Sigmoid colon (tissue), 7 donors: ENCODE measurements around the gene FHOD3. TPM values are rescaled to one million over a fixed set of nuclear protein-coding genes. Genes with fewer than 3 reads are reported as not detected.

ENCODE experiments used
- DNase-seq: peaks from one replicate; pipeline ENCODE4 v3.0.0-alpha.2; 2019
- H3K27ac ChIP-seq, 4 donors: fragments of 200-600 bp; sonication (generic); one replicate each; pipeline ENCODE4 v1.5.1; 2016 to 2019; ENCODE audit warnings: mild to moderate bottlenecking in 1 of 4
- H3K27me3 ChIP-seq, 3 donors: fragments of 200-600 bp; sonication (generic); one replicate each; pipeline ENCODE4 v1.5.1; 2019; ENCODE audit warnings: mild to moderate bottlenecking in 1 of 3
- H3K36me3 ChIP-seq, 4 donors: fragments of 200-600 bp; sonication (generic); one replicate each; pipeline ENCODE4 v1.5.1; 2016 to 2019
- H3K4me1 ChIP-seq, 4 donors: fragments of 200-600 bp; sonication (generic); one replicate each; pipeline ENCODE4 v1.5.1; 2017 to 2019
- H3K4me3 ChIP-seq, 4 donors: fragments of 200-600 bp; sonication (generic); one replicate each; pipeline ENCODE4 v1.5.1; 2017 to 2019; ENCODE audit warnings: mild to moderate bottlenecking in 2 of 4, moderate library complexity in 1 of 4
- H3K9me3 ChIP-seq, 4 donors: fragments of 200-600 bp in 3 of 4; sonication (generic) in 3 of 4; one replicate each; pipeline versions ENCODE4 v1.5.1 to v1.6.1; 2013 to 2019
- EP300 ChIP-seq, 4 donors: sonication (generic); formaldehyde crosslinking; IDR thresholded peaks; one replicate each; pipeline ENCODE4 v1.6.1; 2017; ENCODE audit warnings: antibody characterized with exemption in 4 of 4
- POLR2A ChIP-seq, 2 donors: fragments of 450-650 bp; IDR thresholded peaks; one replicate each; pipeline ENCODE4 v1.6.1; 2016; ENCODE audit warnings: antibody characterized with exemption in 2 of 2, mild to moderate bottlenecking in 2 of 2, moderate library complexity in 2 of 2
- POLR2AphosphoS5 ChIP-seq, 4 donors: sonication (generic); formaldehyde crosslinking; IDR thresholded peaks; one replicate each; pipeline ENCODE4 v1.6.1; 2017; ENCODE audit warnings: antibody characterized with exemption in 4 of 4
- WGBS, 2 donors: extraction: QIAGEN DNeasy Blood & Tissue Kit; methylation state at CpG; one replicate each; pipeline ENCODE4 v1.1.7; 2013; 5-methylcytosine and 5-hydroxymethylcytosine counted together
- intact Hi-C: fragments of 100-400 bp; cut with DNase I; formaldehyde crosslinking; loops from one replicate; pipeline ENCODE4 v1.15.1; 2023
- polyA plus RNA-seq, 3 donors: library from polyadenylated mRNA; stranded (reverse); fragments of 200-250 nt; gene quantifications; one replicate each; pipeline ENCODE4 v1.2.3, GENCODE V29; 2013
- total RNA-seq, 4 donors: library from RNA; depleted of rRNA; stranded (reverse); fragments of >200 nt; gene quantifications; one replicate each; pipeline ENCODE4 v1.1.0, GENCODE V29; 2016
- TF ChIP-seq, protein P1 (sequence below), 4 experiments: fragments of 450-650 bp in 3 of 4; fragments of 200-600 bp in 1 of 4; IDR thresholded peaks; one replicate each; pipeline ENCODE4 v1.5.1; 2016 to 2019; ENCODE audit warnings: antibody characterized with exemption in 4 of 4, mild to moderate bottlenecking in 3 of 4, moderate library complexity in 2 of 4
- donor health status: healthy with polysubstance abuse.
- donor health status: Bipolar disorder and iron deficiency.
- donor health status: healthy.

Gene FHOD3
- total and polyA plus RNA-seq, 7 donors: 1.2 to 24.9 (median 9.5) TPM

DNA sequence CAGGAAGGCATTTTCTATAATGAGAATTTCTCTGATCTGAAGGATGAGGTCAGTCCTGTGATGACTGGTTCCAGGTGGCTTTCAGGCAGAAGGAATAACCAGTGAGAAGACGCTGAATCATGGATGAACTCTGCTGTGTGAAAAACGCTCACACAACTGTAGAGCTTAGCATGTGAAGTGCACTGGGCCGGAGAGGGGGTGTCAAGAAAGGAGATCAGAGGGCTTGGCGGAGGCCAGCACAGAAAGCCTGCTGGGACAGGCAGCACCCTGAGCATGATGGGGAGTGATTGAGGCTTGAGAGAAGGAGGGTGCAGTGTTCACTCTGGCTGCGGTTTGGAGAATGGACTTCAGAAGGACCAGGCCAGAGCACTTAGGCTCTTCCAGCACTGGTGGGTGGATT lies 294.8 kb downstream of the FHOD3 start:
- Histone ChIP-seq H3K9me3 (no peaks in the 10 kb centered on the region), H3K36me3 (no peaks in the 10 kb centered on the region), H3K4me1 (no peaks in the 10 kb centered on the region), H3K27ac (no peak overlapping the region), H3K27me3 (no peaks in the 10 kb centered on the region), H3K4me3 (no peak overlapping the region)
- no peak for DNase-seq
- WGBS, 2 donors: 91 to 98% methylated on average over 5 of the region's 5 CpGs
- TF ChIP-seq, protein P1, sequence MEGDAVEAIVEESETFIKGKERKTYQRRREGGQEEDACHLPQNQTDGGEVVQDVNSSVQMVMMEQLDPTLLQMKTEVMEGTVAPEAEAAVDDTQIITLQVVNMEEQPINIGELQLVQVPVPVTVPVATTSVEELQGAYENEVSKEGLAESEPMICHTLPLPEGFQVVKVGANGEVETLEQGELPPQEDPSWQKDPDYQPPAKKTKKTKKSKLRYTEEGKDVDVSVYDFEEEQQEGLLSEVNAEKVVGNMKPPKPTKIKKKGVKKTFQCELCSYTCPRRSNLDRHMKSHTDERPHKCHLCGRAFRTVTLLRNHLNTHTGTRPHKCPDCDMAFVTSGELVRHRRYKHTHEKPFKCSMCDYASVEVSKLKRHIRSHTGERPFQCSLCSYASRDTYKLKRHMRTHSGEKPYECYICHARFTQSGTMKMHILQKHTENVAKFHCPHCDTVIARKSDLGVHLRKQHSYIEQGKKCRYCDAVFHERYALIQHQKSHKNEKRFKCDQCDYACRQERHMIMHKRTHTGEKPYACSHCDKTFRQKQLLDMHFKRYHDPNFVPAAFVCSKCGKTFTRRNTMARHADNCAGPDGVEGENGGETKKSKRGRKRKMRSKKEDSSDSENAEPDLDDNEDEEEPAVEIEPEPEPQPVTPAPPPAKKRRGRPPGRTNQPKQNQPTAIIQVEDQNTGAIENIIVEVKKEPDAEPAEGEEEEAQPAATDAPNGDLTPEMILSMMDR (IDR thresholded peaks at IDR 0.05): no peak
- no peak for TF ChIP-seq EP300 (IDR thresholded peaks at IDR 0.05)
- no peak for TF ChIP-seq POLR2A (IDR thresholded peaks at IDR 0.05)
- no peak for TF ChIP-seq POLR2AphosphoS5 (IDR thresholded peaks at IDR 0.05)
- intact Hi-C loops: no loop called here

DNA sequence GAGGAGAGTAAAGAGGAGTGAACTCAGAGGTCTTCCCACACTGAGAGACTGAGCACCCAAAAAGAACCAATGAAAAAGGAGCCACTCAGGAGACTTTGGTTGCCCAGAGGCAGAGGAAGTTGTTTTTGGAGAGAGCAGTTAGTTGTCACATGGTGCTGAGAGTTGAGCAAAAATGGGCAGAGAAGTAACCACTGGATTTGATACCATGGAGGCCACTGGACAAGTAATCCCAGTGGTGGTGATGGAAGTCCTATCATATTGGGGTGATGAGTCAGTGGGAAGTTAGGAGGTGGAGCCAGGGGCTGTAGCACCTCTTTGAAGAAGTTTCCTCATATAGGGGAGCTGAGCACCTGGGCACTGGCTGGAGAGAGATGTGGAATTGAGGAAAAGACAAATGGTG lies 295.5 kb downstream of the FHOD3 start:
- no peak for DNase-seq
- Histone ChIP-seq H3K36me3 (no peaks in the 10 kb centered on the region), H3K4me1 (no peaks in the 10 kb centered on the region), H3K27ac (no peak overlapping the region), H3K9me3 (no peaks in the 10 kb centered on the region), H3K27me3 (no peaks in the 10 kb centered on the region), H3K4me3 (no peak overlapping the region)
- TF ChIP-seq, protein P1 (IDR thresholded peaks at IDR 0.05): no peak
- TF ChIP-seq POLR2AphosphoS5 (IDR thresholded peaks at IDR 0.05): no peak
- TF ChIP-seq EP300 (IDR thresholded peaks at IDR 0.05): no peak
- TF ChIP-seq POLR2A (IDR thresholded peaks at IDR 0.05): no peak
- intact Hi-C loops: no loop called here

DNA sequence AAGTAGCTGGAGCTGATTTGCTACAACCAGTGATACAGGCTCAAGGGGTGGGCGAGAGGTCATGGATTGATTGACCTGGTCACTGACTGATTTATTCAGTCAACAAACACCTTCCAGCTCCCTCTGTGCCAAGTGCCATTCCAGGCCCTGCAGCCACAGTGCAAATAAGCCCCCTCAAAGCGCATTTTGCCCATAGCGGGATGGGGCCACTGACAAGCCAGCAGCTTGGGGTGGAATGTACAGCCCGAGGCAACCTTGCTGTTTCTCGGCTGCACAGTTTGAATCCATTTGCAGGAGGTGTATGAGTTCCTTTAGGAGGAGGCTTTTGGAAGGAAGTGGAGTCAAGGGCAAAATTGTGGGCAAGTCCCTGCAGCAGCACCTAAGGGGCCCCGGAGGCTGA lies 296.1 kb downstream of the FHOD3 start:
- TF ChIP-seq, protein P1 (IDR thresholded peaks at IDR 0.05): no peak
- TF ChIP-seq POLR2AphosphoS5 (IDR thresholded peaks at IDR 0.05) (no peak), EP300 (IDR thresholded peaks at IDR 0.05) (no peak), POLR2A (IDR thresholded peaks at IDR 0.05) (no peak)
- H3K4me1 ChIP-seq: no peaks in the 10 kb centered on the region
- no peaks in the 10 kb centered on the region for H3K9me3 ChIP-seq
- H3K27ac ChIP-seq: no peak overlapping the region
- intact Hi-C loops: no loop called here
- no peaks in the 10 kb centered on the region for H3K27me3 ChIP-seq
- no peak overlapping the region for H3K4me3 ChIP-seq
- no peak for DNase-seq
- H3K36me3 ChIP-seq: no peaks in the 10 kb centered on the region
- 95 to 96% methylated on average over 6 of the region's 6 CpGs for WGBS, 2 donors

DNA sequence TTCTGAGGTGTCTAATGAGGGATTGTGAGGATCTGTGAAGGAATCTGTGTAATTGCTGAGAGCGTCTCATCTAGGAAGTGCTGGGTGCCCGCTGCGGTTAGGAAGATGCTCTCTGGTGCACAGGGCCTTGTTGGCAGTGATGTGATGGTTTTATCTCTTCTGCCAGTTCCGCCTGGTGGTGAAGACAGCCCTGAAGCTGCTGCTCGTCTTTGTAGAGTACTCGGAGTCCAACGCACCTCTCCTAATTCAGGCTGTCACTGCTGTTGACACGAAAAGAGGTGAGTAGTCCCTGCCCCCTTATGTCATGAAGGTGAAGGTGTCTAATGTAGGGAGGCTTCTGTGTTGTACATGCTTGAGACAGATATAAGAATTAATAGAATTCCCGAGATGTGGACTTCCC lies 297.1 kb downstream of the FHOD3 start:
- intact Hi-C loops: no loop called here
- Histone ChIP-seq H3K9me3 (no peaks in the 10 kb centered on the region), H3K27ac (no peak overlapping the region), H3K27me3 (no peaks in the 10 kb centered on the region), H3K36me3 (no peaks in the 10 kb centered on the region), H3K4me3 (no peak overlapping the region), H3K4me1 (no peaks in the 10 kb centered on the region)
- no peak for DNase-seq
- WGBS, 2 donors: 93% methylated on average over 9 of the region's 9 CpGs
- TF ChIP-seq EP300 (IDR thresholded peaks at IDR 0.05) (no peak), POLR2A (IDR thresholded peaks at IDR 0.05) (no peak), POLR2AphosphoS5 (IDR thresholded peaks at IDR 0.05) (no peak)
- TF ChIP-seq, protein P1 (IDR thresholded peaks at IDR 0.05): no peak

DNA sequence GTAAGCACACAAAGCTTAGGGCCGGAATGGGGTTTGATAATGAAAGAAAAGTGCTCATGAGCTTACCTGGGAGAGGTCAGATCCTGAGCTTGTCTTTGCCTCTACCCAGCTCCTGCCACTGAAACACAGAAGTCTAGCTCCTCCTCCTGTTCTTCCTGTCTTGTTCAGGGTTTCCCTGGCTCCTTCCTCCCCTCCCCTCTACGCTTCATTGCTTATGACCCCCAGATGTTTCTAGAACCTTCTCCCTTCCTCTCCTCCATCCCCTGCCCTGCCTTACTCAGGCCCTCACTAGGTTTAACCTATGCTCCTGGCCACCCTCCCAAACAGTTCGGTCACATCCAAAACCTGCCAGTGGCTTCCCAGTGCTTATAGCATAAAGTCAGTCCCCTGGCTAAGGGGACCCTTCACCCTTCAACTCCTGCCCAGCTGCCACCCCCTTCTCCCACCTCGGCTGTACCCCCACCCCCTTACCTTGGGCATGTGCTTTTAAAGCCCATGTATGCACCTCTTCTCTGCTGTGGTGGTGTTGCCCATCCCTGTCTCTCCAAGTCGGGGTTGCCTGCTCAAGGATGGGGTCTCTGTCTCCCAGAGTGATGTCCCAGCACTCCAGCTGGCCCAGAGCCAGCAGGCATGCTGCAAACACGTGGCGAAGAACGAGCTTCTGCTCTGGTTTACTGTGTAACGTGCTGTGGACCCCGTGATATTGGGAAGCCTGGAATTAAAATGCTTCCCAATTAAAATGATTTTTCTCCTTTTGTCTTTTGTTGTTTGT lies 297.7 kb downstream of the FHOD3 start:
- Histone ChIP-seq H3K4me1 (no peaks in the 10 kb centered on the region), H3K4me3 (no peak overlapping the region), H3K27ac (no peak overlapping the region), H3K36me3 (no peaks in the 10 kb centered on the region), H3K27me3 (no peaks in the 10 kb centered on the region), H3K9me3 (no peaks in the 10 kb centered on the region)
- TF ChIP-seq POLR2AphosphoS5 (IDR thresholded peaks at IDR 0.05): no peak
- TF ChIP-seq, protein P1 (IDR thresholded peaks at IDR 0.05): no peak
- TF ChIP-seq EP300 (IDR thresholded peaks at IDR 0.05): no peak
- no peak for TF ChIP-seq POLR2A (IDR thresholded peaks at IDR 0.05)
- WGBS, 2 donors: 30 to 70% methylated on average over 10 of the region's 10 CpGs
- intact Hi-C loops: no loop called here
- DNase-seq: no peak
